ENCODE data around the gene NPBWR2.

- no peak for TF ChIP-seq CTCF (IDR thresholded peaks at IDR 0.05; ENCODE audit: extremely low read depth in 1 of 2, insufficient read depth in 1 of 2, low read depth in 1 of 2, low read length in 2 of 2)
- TF ChIP-seq MYC (IDR thresholded peaks at IDR 0.05; ENCODE audit: low read depth, low read length) = no peak
- TF ChIP-seq EZH2 (IDR thresholded peaks at IDR 0.05; ENCODE audit: borderline replicate concordance, low read depth, low read length, severe bottlenecking) = no peak
Observed at GRCh38 chr20:64069209-64069613, 38.2 kb downstream of the NPBWR2 start.
